Measurements from ENCODE around the gene ADD1.

The ADD1 gene

GRCh38 chr4:2860391-2861348, 17.0 kb downstream of the ADD1 start:
- Histone ChIP-seq H3K27ac (peak overlapping the region; percentile 29), H3K4me1 (peaks cover 9% of the 10 kb centered on the region), H2AFZ (no peak overlapping the region), H3K79me2 (peaks cover 36% of the 10 kb centered on the region), H3K9ac (no peak overlapping the region), H3K9me3 (ENCODE audit: control insufficient read depth, low read length) (no peaks in the 10 kb centered on the region), H3K27me3 (ENCODE audit: control insufficient read depth, insufficient read depth, low read length) (no peaks in the 10 kb centered on the region), H3K36me3 (ENCODE audit: control insufficient read depth, insufficient read depth, low read length) (no peaks in the 10 kb centered on the region), H3K4me3 (ENCODE audit: low read depth, low read length) (no peak overlapping the region), H3K4me2 (ENCODE audit: low read length) (no peak overlapping the region)
- TF ChIP-seq CTCF (IDR thresholded peaks at IDR 0.05) = no peak

GRCh38 chr4:2861631-2862436, 18.2 kb downstream of the ADD1 start:
- H3K36me3 ChIP-seq (ENCODE audit: control insufficient read depth, insufficient read depth, low read length) = no peaks in the 10 kb centered on the region
- TF ChIP-seq CTCF (IDR thresholded peaks at IDR 0.05) = no peak
- H3K27ac ChIP-seq = peak overlapping the region; percentile 29
- peak overlapping the region; percentile 7 for H3K4me2 ChIP-seq (ENCODE audit: low read length)
- H3K79me2 ChIP-seq = peaks cover 37% of the 10 kb centered on the region
- no peak overlapping the region for H2AFZ ChIP-seq
- H3K27me3 ChIP-seq (ENCODE audit: control insufficient read depth, insufficient read depth, low read length) = no peaks in the 10 kb centered on the region
- no peak overlapping the region for H3K4me3 ChIP-seq (ENCODE audit: low read depth, low read length)
- no peaks in the 10 kb centered on the region for H3K9me3 ChIP-seq (ENCODE audit: control insufficient read depth, low read length)
- peaks cover 9% of the 10 kb centered on the region for H3K4me1 ChIP-seq
- H3K9ac ChIP-seq = no peak overlapping the region

- Histone ChIP-seq H3K4me1 (peaks cover 9% of the 10 kb centered on the region), H3K79me2 (peaks cover 35% of the 10 kb centered on the region), H3K9me3 (ENCODE audit: control insufficient read depth, low read length) (no peaks in the 10 kb centered on the region), H3K4me2 (ENCODE audit: low read length) (no peak overlapping the region), H3K27ac (no peak overlapping the region), H3K4me3 (ENCODE audit: low read depth, low read length) (no peak overlapping the region), H3K36me3 (ENCODE audit: control insufficient read depth, insufficient read depth, low read length) (no peaks in the 10 kb centered on the region), H3K9ac (no peak overlapping the region), H2AFZ (no peak overlapping the region), H3K27me3 (ENCODE audit: control insufficient read depth, insufficient read depth, low read length) (no peaks in the 10 kb centered on the region)
- no peak for TF ChIP-seq CTCF (IDR thresholded peaks at IDR 0.05)
Measured at GRCh38 chr4:2862528-2862927, 18.9 kb downstream of the ADD1 start.

GRCh38 chr4:2863649-2864048, 20.0 kb downstream of the ADD1 start:
- peaks cover 31% of the 10 kb centered on the region for H3K79me2 ChIP-seq
- TF ChIP-seq CTCF (IDR thresholded peaks at IDR 0.05) = no peak
- no peaks in the 10 kb centered on the region for H3K9me3 ChIP-seq (ENCODE audit: control insufficient read depth, low read length)
- H3K36me3 ChIP-seq (ENCODE audit: control insufficient read depth, insufficient read depth, low read length) = no peaks in the 10 kb centered on the region
- peaks cover 12% of the 10 kb centered on the region for H3K4me1 ChIP-seq
- no peak overlapping the region for H3K27ac ChIP-seq
- H2AFZ ChIP-seq = no peak overlapping the region
- no peaks in the 10 kb centered on the region for H3K27me3 ChIP-seq (ENCODE audit: control insufficient read depth, insufficient read depth, low read length)
- H3K4me3 ChIP-seq (ENCODE audit: low read depth, low read length) = no peak overlapping the region
- no peak overlapping the region for H3K9ac ChIP-seq
- no peak overlapping the region for H3K4me2 ChIP-seq (ENCODE audit: low read length)
